IPS-NIHi7 (cell line): Measurements from ENCODE around the gene SPDYE2B.
"Not testable (repeated sequence)": the region's sequence is repeated elsewhere in the genome, so short reads cannot be mapped to it uniquely, and the experiment has no call there.

Source experiments
- DNase-seq: peaks from one replicate; pipeline ENCODE4 v3.0.0; 2012; ENCODE audit warnings: mixed read lengths; ENCODE audit errors: extremely low spot score

SPDYE2B gene

GRCh38 chr7:102698962-102699750 is 49.0 kb downstream of the SPDYE2B start:
- not testable (repeated sequence) for DNase-seq
